ENCODE measurements around the gene SYVN1. TPM values are rescaled to one million over a fixed set of nuclear protein-coding genes. Genes with fewer than 3 reads are reported as not detected.
"Not testable (repeated sequence)": the region's sequence is repeated elsewhere in the genome, so short reads cannot be mapped to it uniquely, and the experiment has no call there.

The SYVN1 gene
- total and polyA plus RNA-seq, 8 donors: 37.2 to 74.5 (median 47.1) TPM

DNA sequence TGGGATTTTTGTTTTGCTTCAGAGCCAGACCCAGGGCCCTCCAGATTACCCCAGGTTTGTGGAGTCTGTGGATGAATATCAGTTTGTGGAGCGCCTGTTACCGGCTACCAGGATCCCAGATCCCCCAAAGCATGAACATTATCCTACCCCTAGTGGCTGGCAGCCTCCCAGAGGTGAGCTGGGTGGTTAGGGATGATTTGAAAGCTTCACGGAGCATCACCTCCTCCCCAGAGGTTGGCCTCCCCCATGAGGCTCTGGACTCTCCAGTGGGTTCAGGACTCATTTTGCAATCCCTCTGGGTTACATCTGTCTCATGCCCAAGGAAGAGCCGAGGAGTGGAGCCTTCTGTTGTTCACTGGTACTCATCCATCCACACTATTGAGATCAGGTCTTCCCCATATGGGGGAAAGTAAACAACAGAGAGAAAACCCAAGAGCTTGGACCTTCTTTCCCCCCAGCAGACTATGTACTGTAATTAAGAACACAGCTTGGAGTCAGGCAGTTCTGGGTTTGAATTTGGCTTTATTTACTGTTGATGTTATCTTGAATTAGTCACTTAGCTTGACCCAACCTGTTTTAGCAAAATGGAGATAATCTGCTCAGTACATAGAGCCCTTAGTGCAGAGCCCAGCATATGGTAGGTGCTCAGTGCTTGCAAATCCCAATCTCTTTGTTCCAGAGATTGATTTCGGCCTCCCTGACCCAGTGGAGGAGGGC lies 9.7 kb downstream of the SYVN1 start:
- TF ChIP-seq, protein P1, sequence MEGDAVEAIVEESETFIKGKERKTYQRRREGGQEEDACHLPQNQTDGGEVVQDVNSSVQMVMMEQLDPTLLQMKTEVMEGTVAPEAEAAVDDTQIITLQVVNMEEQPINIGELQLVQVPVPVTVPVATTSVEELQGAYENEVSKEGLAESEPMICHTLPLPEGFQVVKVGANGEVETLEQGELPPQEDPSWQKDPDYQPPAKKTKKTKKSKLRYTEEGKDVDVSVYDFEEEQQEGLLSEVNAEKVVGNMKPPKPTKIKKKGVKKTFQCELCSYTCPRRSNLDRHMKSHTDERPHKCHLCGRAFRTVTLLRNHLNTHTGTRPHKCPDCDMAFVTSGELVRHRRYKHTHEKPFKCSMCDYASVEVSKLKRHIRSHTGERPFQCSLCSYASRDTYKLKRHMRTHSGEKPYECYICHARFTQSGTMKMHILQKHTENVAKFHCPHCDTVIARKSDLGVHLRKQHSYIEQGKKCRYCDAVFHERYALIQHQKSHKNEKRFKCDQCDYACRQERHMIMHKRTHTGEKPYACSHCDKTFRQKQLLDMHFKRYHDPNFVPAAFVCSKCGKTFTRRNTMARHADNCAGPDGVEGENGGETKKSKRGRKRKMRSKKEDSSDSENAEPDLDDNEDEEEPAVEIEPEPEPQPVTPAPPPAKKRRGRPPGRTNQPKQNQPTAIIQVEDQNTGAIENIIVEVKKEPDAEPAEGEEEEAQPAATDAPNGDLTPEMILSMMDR (IDR thresholded peaks at IDR 0.05): no peak
- ATAC-seq (no peak), DNase-seq (no peak)
- Histone ChIP-seq H3K36me3 (peaks cover 0 to 71% of the 10 kb centered on the region in 2 donors), H3K4me1 (peaks cover 6 to 44% of the 10 kb centered on the region in 2 donors), H3K27me3 (no peaks in the 10 kb centered on the region), H3K27ac (no peak overlapping the region), H3K4me3 (no peak overlapping the region), H3K9me3 (no peaks in the 10 kb centered on the region)
- intact Hi-C loops (cut with DNase I): no loop called here

DNA sequence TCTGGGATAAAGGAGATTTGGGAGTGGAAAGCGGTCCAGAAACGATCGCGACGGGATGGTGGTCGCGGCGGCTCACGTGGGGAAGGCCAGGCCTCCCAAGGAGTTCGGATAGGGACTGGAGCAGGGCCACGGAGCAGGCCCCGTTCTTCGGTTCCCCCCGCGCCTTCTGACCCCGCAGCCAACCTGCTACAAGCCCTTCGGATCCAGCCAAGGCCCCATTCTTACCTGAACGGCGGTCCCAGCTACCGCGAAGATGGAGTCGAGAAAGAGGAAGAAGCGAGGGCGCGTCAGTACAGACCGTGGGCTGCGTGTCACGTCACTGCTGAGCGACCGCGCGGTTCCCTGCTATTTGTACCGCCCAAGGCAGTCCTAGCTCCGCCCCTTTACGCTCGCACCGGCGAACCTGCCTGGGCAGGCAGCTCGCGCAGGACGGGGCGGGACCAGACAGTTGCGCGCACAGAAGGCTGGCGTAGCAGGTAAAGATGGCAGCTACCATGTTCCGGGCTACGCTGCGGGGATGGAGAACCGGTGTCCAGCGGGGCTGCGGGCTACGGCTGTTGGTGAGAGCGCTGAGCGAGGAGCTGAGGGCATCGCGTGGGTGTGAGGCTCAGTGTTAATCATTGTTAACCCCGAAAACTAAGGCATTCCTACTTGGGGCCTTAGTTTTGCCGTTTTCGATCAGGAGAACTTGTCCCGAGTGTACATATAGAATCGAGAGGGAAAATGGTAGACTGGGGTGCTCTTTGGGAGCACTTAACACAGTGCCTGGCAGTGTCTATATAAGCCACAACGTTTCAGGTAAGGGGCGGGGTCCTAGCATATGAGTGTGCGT lies 12.2 kb downstream of the SYVN1 start, which contains the start of the genes FAU and MRPL49:
FAU (minus strand) TSS at position 270 of the 832 bp plus-strand sequence. CDS start 321 bp downstream, outside the sequence.
MRPL49 (plus strand) TSS at position 457 of the 832 bp plus-strand sequence; CDS start at position 483, 26 bp downstream.
- H3K4me1 ChIP-seq: peaks cover 6 to 56% of the 10 kb centered on the region in 2 donors
- H3K4me3 ChIP-seq: peak within 1 kb of the TSS; percentile 91 to 99
- TF ChIP-seq, protein P1 (IDR thresholded peaks at IDR 0.05): no peak
- H3K36me3 ChIP-seq: peaks cover 0 to 64% of the 10 kb centered on the region in 2 donors
- peak within 1 kb of the TSS; percentile 89 to 96 for H3K27ac ChIP-seq
- peak; percentile 94 to 100 (median 99) for DNase-seq
- no peaks in the 10 kb centered on the region for H3K9me3 ChIP-seq
- peak; percentile 87 for ATAC-seq
- no peaks in the 10 kb centered on the region for H3K27me3 ChIP-seq
- intact Hi-C loops (cut with DNase I): no loop called here

DNA sequence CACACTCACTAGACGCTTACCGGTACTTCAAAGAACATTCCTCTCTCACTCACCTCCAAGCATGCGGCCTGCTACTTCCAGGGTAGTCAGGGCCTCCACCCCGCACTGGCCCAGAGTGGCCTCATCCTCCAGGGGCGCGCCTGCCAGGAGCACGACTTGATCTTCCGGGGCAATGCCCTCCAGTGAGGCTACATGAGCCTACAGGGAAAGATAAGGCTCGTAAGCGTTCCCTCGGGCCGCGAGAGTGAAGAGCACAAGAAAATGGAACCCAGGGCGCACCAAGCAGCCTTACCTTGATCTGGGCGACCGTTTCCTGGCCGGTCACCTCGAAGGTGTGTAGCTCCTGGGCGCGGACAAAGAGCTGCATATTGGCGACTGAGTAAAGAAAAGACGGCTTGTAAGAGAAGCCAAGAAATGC lies 12.9 kb downstream of the SYVN1 start:
- TF ChIP-seq, protein P1 (IDR thresholded peaks at IDR 0.05): no peak
- H3K9me3 ChIP-seq: no peaks in the 10 kb centered on the region
- peak overlapping the region; percentile 89 to 96 for H3K27ac ChIP-seq
- DNase-seq: no peak
- H3K27me3 ChIP-seq: no peaks in the 10 kb centered on the region
- H3K4me1 ChIP-seq: peaks cover 11 to 63% of the 10 kb centered on the region in 2 donors
- peak overlapping the region; percentile 91 to 99 for H3K4me3 ChIP-seq
- peaks cover 0 to 58% of the 10 kb centered on the region in 2 donors for H3K36me3 ChIP-seq
- ATAC-seq: no peak
- intact Hi-C loops (cut with DNase I): no loop called here

DNA sequence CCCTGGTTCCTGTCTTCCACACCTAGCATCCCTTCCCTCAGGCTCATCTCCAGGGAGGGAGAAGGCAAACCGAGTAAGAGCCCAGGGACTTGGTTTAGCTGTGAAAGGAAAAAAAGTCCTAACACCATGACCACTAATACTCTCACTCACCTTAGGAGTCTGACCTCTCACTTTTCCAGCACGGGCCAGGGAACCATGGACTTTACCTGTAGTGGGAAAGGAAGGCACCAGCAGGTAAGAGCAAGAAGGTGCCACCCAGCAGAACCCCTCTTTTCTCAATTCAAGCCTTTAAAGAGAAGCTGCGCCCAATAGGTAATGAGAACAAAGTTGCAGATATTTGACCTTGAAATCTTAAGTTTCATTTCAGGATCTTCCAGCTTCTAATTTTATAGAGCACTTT lies 13.5 kb downstream of the SYVN1 start:
- TF ChIP-seq, protein P1 (IDR thresholded peaks at IDR 0.05): no peak
- no peaks in the 10 kb centered on the region for H3K9me3 ChIP-seq
- DNase-seq: no peak
- H3K4me1 ChIP-seq: peaks cover 14 to 69% of the 10 kb centered on the region in 2 donors
- no peaks in the 10 kb centered on the region for H3K27me3 ChIP-seq
- peak overlapping the region in 1 of 2 donors; percentile 96 for H3K27ac ChIP-seq
- intact Hi-C loops (cut with DNase I): no loop called here
- H3K36me3 ChIP-seq: peaks cover 0 to 55% of the 10 kb centered on the region in 2 donors
- no peak for ATAC-seq
- H3K4me3 ChIP-seq: peak overlapping the region in 1 of 2 donors; percentile 99

DNA sequence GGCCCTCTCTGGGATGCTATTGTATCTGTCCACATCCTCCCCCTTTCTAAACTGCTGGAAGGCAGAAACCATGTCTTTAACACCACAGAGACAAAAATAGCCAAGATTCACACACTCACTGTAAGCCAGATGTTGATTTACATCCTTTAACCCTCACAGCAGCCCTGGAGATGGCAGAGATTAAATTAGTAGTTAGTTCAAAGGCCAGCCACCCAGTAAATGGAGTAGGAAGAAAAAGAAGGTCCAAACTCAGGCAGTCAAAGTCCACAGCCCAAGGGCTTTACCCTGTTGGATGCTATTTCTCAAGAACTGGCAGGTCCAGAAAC lies 14.7 kb downstream of the SYVN1 start:
- ATAC-seq (no peak), DNase-seq (no peak)
- intact Hi-C loops (cut with DNase I): no loop called here
- H3K4me1 ChIP-seq: peaks cover 14 to 72% of the 10 kb centered on the region in 2 donors
- TF ChIP-seq, protein P1 (IDR thresholded peaks at IDR 0.05): no peak
- peak overlapping the region in 1 of 2 donors; percentile 93 for H3K27ac ChIP-seq
- H3K36me3 ChIP-seq: peaks cover 0 to 50% of the 10 kb centered on the region in 2 donors
- H3K27me3 ChIP-seq: no peaks in the 10 kb centered on the region
- no peaks in the 10 kb centered on the region for H3K9me3 ChIP-seq
- no peak overlapping the region for H3K4me3 ChIP-seq

DNA sequence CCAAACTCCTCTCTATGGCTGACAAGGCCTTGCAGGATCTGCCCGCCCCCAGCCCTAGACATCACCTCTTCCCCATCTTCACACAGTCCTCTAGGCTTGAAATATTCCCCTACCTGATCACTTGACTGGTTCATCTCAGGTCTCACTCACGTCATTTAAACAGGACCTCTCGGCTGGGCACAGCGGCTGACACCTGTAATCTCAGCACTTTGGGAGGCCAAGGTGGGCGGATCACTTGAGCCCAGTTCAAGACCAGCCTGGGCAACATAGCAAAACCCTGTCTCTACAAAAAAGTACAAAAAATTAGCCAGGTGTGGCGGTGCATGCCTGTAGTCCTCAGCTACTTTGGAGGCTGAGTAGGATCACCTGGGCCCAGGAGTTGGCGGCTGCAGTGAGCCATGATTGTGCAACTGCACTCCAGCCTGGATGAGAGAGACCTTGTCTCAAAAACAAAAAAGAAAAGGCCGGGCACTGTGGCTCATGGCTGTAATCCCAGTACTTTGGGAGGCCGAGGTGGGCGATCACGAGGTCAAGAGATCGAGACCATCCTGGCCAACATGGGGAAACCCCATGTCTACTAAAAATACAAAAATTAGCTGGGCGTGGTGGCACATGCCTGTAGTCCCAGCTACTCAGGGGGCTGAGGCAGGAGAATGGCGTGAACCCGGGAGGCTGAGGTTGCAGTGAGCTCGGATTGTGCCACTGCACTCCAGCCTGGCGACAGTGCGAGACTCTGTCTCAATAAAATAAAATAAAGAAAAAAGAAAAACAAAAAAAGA lies 15.2 kb downstream of the SYVN1 start:
- H3K36me3 ChIP-seq: peaks cover 0 to 45% of the 10 kb centered on the region in 2 donors
- intact Hi-C loops (cut with DNase I): not testable (repeated sequence)

More for the DNA sequence above, 15.2 kb downstream of the SYVN1 start:
- not testable (repeated sequence) for H3K9me3 ChIP-seq, H3K27me3 ChIP-seq, H3K4me3 ChIP-seq, ATAC-seq
- Histone ChIP-seq H3K27ac (peak overlapping the region in 1 of 2 donors; percentile 93), H3K4me1 (peaks cover 14 to 66% of the 10 kb centered on the region in 2 donors)
- peak in 1 of 4 donors; percentile 39 for DNase-seq
